Superior temporal gyrus (tissue), 1 donor: ENCODE measurements around the gene CBR4.
"Not testable (repeated sequence)": the region's sequence is repeated elsewhere in the genome, so short reads cannot be mapped to it uniquely, and the experiment has no call there.

Source experiments
- DNase-seq: peaks from one replicate; pipeline ENCODE4 v3.0.0-alpha.2; 2016; ENCODE audit errors: extremely low spot score

CBR4 gene

DNA sequence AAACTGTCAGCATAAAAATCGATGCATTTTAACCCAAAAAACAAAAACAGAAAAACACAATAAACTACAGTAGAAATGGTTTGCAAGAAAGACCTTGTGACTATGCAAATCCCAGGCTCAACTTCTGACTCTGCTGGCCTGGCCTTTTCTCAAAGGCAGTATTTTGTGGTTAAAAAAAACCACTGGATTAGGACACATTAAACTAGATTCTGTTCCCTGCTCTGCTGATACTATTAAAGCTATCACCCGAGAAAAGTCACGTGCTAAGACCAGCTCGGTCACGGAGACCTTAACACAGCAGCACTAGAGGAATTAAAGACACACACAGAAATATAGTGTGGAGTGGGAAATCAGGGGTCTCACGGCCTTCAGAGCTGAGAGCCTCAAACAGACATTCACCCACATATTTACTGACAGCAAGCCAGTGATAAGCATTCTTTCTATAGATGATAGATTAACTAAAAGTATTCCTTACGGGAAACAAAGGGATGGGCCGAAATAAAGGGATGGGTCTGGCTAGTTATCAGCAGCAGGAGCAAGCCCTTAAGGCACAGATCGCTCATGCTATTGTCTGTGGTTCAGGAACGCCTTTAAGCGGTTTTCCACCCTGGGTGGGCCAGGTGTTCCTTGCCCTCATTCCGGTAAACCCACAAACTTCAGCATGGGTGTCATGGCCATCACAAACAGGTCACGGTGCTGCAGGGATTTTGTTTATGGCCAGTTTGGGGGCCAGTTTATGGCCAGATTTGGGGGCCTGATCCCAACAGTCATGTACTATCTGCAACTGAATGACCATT is 16.1 kb downstream of the CBR4 start:
- no peak for DNase-seq

DNA sequence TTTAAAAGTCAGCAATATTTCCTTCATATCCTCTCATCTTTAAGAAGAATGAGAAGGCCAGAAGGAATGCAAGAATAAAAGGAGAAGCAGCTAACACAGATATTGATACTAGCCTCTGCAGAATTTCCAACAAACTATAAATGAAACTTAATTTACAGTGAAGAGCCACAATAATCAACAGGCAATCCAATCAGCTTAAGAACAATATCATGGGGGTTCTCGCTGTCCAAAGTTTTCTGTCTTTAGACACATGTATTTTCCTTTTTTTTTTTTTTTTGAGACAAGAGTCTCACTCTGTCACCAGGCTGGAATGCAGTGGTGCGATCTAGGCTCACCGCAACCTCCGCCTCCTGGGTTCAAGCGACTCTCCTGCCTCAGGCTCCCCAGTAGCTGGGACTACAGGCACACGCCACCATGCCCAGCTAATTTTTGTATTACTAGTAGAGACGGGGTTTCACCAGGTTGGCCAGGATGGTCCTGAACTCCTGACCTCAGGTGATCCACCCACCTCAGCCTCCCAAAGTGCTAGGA is 17.0 kb downstream of the CBR4 start:
- not testable (repeated sequence) for DNase-seq

DNA sequence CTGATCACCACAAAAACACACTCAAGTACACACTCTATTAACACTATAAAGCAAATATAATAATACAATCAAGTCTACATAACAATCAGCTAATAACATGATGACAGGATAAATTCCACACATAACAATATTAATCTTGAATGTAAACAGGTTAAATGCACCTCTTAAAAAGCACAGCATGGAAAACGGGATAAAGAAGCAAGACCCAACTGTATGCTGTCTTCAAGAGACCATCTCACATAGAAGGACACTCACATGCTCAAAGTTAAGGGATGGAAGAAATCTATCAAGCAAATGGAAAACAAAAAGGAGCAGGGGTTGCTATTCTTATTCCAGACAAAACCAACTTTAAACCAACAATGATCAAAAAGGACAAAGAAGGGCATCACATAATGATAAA is 28.1 kb downstream of the CBR4 start:
- no peak for DNase-seq

DNA sequence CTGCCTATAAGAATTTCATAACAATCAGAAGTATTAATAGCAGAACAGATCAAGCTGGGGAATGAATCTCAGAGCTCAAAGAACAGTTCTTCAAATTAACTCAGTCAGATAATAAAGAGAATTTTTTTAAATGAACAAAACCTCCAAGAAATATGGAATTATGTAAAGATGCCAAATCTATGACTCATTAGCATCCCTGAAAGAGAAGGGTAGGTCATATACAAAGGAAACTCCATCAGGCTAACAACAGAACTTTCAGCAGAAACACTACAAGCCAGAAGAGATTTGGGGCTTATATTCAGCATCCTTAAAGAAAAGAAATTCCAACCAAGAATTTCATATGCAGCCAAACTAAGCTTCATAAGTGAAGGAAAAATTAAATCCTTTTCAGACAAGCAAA is 28.6 kb downstream of the CBR4 start:
- no peak for DNase-seq

DNA sequence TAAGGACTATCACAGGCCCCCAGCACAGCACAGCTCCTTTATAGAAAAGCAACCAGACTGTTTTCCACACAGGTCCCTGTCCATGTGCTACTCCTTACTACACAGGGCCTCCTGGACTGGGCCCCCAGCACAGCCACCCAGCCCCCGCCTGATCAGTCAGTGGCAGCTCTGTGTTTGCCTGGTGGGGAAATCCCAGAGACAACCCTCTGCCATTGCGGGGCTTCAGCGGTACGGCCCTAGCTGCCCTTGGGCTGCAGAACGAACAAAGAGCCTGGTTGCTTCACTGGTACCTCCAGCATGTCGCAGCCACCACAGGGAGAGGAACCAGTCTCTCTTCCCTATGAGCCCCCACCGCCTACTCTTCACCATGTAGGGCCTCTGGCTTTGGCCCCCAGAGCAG is 30.7 kb downstream of the CBR4 start:
- no peak for DNase-seq

DNA sequence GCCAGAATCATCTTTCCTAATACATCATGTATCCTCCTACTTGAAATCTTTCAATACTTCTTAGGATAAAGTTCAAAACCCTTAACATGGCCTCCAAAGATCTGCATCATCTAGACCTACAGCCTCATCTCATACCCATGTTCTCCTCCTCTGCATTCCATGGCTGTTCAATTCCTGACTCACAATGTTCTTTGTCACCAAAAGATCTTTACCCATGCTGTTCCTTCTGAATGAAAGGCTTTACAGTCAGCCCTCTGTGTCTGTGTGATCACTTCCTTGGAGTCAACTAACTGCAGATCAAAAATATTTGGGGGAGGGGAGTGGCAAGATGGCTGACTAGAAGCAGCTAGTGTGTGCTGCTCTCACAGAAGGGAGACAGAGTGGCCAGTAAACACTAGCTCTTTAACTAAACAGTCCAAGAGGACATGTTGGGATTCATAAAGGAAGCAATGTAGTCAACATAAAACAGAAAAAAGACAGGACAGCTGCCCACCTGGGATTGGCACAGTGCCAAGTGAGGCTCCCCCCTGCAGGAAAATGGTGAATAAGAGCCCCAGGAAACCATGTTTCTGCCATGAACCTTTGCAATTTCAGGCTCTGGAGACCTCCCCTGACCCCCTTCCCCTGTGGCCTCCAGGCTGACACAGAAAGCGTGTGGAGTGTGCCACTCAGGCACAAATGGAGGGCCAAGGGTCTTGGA is 31.9 kb downstream of the CBR4 start:
- no peak for DNase-seq

DNA sequence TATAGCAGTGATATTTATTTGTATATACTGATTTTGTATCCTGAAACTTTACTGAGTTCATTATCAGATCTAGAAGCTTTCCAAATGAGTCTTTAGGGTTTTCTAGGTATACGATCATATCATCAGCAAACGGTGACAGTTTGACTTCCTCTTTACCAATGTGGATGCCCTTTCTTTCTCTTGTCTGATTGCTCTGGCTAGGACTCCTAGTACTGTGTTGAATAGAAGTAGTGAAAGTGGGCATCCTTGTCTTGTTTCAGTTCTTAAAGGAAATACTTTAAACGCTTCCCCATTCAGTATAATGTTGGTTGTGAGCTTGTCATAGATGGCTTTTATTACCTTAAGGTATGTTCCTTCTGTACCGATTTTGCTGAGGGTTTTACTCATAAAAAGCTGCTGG is 37.5 kb downstream of the CBR4 start:
- no peak for DNase-seq

DNA sequence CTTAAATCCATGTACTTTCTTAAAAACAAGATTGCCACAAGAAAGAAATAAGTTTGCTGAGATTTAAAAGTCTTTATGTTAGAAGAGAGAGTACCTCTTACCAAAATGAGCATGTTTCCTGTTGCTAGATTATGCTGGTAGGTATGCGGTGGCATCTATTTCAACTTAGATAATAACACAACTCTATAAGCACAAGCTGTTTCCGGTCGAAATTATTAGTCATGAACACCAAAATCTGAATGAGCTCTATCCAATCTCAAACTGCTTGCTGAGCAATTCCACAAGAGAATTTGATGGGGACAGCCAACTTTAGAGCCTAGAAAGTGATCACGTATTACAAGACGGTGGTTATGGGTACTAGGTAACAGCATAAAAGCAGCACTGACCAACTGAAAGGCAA is 49.3 kb downstream of the CBR4 start:
- DNase-seq = no peak

DNA sequence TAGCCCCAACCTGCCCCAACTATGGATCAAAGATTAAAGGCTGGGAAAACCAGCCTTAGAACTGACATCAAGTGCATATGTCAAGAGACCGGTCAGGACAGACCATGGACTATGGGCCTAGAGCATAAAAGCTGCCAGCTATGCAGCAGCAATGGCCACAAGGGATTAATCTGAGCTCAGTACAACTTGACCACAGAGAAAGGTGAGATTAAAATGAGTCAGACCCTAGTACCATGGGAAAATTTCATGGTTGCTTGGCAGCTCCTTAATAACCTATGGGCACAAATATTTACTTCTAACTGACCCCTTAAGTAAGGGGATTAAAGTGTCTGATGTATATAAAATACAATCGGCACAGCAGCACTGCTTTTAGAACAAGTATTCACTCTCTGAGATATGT is 54.4 kb downstream of the CBR4 start:
- no peak for DNase-seq

DNA sequence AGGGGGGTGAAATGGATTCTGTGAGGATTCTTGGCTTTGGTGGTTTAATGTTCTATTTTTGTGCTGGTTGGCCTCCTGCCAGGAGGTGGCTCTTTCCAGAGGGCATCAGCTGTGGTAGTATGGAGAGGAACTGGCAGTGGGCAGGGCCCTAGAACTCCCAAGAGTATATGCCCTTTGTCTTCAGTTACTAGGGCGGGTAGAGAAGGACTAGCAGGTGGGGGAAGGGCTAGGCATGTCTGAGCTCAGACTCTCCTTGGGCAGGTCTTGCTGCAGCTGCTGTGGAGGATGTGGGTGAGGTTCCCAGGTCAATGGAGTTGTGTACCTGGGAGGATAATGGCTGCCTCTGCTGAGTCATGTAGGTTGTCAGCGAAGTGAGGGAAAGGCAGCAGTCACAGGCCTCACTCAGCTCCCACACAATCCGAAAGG is 57.2 kb downstream of the CBR4 start:
- DNase-seq = not testable (repeated sequence)

DNA sequence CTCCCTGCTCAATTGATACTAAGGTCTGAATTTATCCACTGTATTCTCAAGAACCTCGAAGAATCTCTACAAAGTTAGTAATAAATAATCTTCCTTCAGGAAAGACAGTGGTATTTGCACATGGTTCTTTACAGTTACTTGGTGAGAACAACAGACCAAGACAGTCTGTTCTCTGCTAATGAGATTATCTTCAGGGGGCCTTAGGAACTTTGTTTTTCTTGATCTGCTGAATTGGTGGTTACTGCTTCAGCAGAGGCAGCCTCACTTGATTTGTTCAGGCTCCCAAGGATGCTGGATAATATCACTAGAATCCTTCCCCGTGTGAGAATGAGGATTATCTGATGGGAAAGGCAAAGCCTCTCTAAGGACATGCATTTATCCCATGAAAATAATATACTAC is 64.8 kb downstream of the CBR4 start:
- no peak for DNase-seq

DNA sequence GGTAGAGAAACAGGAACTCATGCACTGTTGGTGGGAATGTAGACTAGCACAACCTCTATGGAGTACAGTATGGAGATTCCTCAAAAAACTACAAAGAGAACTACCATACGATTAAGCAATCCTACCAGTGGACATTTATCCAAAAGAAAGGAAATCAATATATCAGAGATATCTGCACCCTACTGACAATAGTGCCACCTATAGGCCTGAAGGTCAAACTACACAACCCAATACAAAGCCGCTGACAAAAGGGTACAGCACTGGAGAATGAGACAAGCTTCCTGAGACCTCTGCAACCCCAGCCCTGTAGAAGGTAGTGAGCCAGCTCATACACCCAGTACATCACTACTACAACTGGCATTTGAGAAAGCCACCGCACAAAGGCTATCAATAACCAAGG is 67.1 kb downstream of the CBR4 start:
- no peak for DNase-seq
